Gastroesophageal sphincter (tissue), 3 donors: ENCODE data around the gene PTCH1.

ENCODE experiments used
- CTCF ChIP-seq, 4 experiments: fragments of 200-600 bp in 2 of 4; fragments of 450-650 bp in 2 of 4; sonication (generic) in 1 of 4; IDR thresholded peaks; one replicate each; pipeline ENCODE4 v1.5.1; 2017 to 2019; ENCODE audit warnings: antibody characterized with exemption in 4 of 4, mild to moderate bottlenecking in 2 of 4, moderate library complexity in 2 of 4
- EP300 ChIP-seq: sonication (generic); formaldehyde crosslinking; IDR thresholded peaks from one replicate; pipeline ENCODE4 v1.6.1; 2017; ENCODE audit warnings: antibody characterized with exemption, mild to moderate bottlenecking
- POLR2A ChIP-seq, 2 donors: fragments of 450-650 bp; IDR thresholded peaks; one replicate each; pipeline ENCODE4 v1.6.1; 2017; ENCODE audit warnings: antibody characterized with exemption in 2 of 2, mild to moderate bottlenecking in 2 of 2, moderate library complexity in 1 of 2

- TF ChIP-seq CTCF (IDR thresholded peaks at IDR 0.05), result no peak
- no peak for TF ChIP-seq POLR2A (IDR thresholded peaks at IDR 0.05)
- no peak for TF ChIP-seq EP300
Measured at GRCh38 chr9:95516734-95517558, at the start of gene PTCH1.
